Measurements from ENCODE around the gene TNRC6C.
"Not testable (repeated sequence)": the region's sequence is repeated elsewhere in the genome, so short reads cannot be mapped to it uniquely, and the experiment has no call there.

TNRC6C gene

GRCh38 chr17:78114831-78115723 lies 156.6 kb downstream of the TNRC6C start:
- no peak for DNase-seq

DNA sequence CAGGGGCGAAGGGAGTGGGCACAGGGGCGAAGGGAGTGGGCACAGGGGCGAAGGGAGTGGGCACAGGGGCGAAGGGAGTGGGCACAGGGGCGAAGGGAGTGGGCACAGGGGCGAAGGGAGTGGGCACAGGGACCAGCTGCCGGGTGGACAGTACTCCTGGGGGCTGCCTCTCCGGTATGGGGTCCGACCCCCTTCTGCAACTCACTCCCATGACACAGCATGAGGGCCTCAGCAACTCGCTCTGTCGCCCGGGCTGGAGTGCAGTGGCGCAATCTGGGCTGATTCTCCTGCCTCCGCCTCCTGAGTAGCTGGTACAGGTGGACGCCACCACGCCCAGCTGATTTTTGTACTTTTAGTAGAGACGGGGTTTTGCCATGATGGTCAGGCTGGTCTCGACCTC lies 157.3 kb downstream of the TNRC6C start:
- DNase-seq = not testable (repeated sequence)

DNA sequence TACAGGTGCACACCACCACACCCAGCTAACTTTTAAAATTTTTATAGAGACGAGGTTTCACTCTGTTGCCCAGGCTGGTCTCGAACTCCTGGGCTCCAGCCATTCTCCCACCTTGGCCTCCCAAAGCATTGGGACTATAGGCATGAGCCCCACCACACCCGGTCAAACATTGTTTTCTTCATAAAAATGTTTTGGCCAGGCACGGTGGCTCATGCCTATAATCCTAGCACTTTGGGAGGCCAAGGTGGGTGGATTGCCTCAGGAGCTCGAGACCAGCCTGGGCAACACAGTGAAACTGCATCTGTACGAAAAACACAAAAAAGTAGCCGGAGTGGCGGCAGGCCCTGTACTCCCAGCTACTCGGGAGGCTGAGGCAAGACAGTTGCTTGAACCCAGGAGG lies 157.9 kb downstream of the TNRC6C start:
- DNase-seq = no peak

- DNase-seq = no peak
Observed at GRCh38 chr17:78117027-78117981, 158.8 kb downstream of the TNRC6C start.

DNA sequence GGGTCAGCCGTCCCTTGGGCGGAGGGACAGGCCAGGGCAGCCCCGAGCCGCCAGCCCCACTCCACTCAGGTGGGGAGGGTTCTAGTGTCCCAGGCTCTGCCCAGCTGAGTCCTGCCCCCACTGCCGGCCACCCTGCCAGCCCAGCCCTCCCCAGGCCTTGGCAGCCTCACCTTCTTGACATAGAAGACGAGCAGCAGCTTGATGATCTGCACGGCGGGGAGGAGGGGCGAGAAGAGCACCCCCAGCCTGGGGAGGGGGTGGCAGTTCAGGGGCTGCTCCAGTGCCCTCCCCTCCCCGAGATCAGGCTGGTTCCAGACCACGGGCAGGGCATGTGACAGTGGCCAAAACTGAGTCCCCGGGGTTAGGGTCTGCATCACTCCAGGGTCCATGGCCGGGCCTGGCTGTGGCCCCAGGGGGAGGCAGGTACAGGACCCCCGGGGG lies 160.3 kb downstream of the TNRC6C start:
- no peak for DNase-seq

DNA sequence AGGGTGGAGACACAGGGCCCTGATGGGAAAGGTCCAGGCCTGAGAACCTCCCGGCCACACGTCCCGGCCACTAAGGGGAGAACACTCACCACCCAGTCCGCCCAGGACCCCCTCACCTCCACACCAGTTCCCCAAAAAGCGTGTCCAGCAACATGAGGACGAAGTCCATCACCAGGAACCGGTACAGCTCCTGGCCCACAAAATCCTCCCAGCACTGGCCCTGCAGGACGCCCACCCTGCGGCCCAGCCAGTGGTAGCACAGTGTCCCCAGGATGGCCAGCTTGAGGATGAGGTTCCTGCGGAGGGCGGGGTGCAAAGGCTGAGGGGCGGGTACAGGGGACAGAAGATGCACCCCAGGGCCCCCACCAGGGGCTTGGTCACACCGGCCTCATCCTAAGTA lies 162.0 kb downstream of the TNRC6C start:
- DNase-seq = no peak

DNA sequence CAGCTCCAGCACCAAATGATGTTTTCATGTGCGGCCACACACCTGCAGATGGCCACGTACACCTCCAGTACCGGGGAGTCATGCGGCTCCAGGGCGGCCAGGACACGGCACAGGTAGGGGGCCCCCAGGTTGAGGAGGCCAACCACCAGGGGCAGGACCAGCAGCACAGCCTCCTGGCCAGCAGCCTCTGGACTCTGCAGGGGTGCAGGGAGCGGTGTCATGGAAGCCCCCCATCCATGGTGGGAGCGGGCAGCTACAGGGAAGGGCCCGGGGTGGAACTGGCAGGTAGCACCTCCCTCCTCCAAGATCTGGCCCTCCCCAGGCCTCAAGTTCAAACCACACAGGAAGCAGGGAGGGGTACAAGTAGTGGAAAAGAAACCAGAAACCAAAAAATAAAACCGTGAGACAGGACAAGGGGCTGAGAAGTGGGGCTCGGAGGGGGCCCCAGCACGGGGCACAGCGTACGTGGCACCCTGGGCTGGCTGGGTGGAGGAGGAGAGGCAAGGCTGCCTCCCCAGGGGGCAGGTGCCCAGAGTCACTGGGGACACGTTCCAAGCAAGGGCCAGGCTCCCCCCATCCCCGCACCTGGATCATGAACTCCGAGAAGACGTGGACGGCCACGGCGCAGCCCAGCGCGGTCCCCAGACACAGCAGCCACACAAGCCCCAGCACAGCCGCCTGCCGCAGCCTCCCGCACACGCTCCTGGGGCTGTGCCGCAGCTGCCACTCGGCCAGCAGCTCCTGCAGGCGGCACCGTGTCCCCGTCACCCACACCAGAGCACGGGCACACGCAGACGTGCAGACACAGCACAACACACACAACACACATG lies 162.7 kb downstream of the TNRC6C start:
- DNase-seq = no peak

DNA sequence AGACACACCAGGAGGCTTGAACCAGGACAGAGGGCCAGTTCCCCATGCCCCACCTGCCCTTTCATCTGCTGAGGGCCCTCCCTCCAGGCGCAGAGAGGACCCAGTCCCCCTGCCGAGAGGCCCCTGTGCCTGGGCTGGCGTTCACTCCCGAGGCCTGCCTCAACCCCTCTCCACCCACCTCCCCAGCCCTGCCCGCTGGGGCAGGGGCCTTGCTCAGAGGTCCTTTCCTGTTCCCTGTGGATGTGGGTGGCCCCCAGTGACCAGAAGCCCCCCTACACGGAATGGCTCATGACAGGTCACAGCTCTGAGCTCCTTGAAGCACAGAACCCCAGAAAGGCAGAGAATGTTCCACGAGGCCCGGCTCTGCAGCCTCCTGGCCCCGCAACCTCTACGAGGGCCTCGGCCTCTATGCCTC lies 163.3 kb downstream of the TNRC6C start:
- DNase-seq = no peak

GRCh38 chr17:78122216-78122930 lies 163.9 kb downstream of the TNRC6C start:
- DNase-seq = no peak

- no peak for DNase-seq
Observed at GRCh38 chr17:78122931-78123249, 164.4 kb downstream of the TNRC6C start.

- DNase-seq = no peak
Observed at GRCh38 chr17:78123258-78123929, 164.9 kb downstream of the TNRC6C start.

- DNase-seq = no peak
Observed at GRCh38 chr17:78124081-78124835, 165.8 kb downstream of the TNRC6C start.

- DNase-seq = no peak
Observed at GRCh38 chr17:78124836-78125137, 166.3 kb downstream of the TNRC6C start.

- no peak for DNase-seq
Observed at GRCh38 chr17:78125138-78125913, 166.8 kb downstream of the TNRC6C start.

DNA sequence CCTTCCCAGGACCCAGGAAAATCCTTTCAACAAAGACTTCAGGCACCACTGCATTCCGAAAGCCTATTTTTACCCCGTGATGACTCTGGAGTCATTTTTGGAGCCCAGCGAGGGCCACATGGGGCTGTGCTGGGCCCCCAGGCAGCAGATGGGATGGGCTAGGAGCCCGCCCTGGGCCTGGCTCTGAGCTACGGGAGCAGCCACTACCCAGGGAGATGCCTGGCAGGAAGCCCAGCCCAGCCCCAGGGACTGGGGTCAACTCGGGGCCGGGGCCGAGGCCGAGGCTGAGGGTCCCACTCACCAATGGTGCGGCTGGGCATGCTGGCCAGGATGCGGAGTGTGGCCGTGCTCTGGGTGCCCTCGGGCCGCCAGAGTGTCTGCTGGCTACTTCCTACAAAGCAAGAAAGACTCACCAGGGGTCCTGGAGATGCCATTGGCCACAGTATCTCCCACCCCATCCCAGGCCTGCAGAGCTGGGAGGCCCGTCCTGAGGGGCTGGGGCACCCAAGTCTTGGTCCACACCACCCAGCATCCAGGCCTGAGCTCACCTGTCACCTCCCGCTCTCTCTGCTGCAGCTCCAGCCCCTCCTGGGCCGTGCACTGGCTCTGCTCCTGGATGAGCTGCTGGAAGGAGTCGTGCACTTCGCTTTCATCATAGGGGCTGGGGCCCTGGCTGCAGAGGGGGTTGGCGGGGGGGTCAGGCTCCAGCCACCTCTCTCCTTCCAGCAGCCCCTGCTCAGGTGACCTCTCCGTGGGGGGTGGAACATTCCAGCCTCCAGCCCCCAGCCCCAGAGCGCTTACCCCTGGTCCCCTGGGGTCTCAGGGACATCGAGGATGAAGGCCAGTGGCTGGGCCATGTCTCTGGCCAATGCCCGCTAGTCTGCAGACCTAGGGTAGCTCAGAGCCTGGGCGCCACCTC lies 167.7 kb downstream of the TNRC6C start:
- DNase-seq = no peak

- no peak for DNase-seq
Observed at GRCh38 chr17:78126895-78127238, 168.4 kb downstream of the TNRC6C start.

GRCh38 chr17:78127239-78127887 lies 168.9 kb downstream of the TNRC6C start:
- peak; percentile 68 for DNase-seq

GRCh38 chr17:78127888-78128550 lies 169.5 kb downstream of the TNRC6C start:
- DNase-seq = peak; percentile 70
